DMS114 treated with DMSO at 0.1 percent for 48 hours (cell line): Measurements from ENCODE around the gene ADAMTS19.

Experiments
- DNase-seq: peaks from one replicate; lab custom pipeline; 2025; ENCODE audit not compliant: unreplicated experiment; lab: John Stamatoyannopoulos, UW

Gene ADAMTS19

GRCh38 chr5:129672006-129672405 is 211.9 kb downstream of the ADAMTS19 start:
- no peak for DNase-seq

GRCh38 chr5:129679671-129680070 is 219.6 kb downstream of the ADAMTS19 start:
- no peak for DNase-seq

- DNase-seq = no peak
These were observed 227.8 kb downstream of the ADAMTS19 start for GRCh38 chr5:129687941-129688340.

DNA sequence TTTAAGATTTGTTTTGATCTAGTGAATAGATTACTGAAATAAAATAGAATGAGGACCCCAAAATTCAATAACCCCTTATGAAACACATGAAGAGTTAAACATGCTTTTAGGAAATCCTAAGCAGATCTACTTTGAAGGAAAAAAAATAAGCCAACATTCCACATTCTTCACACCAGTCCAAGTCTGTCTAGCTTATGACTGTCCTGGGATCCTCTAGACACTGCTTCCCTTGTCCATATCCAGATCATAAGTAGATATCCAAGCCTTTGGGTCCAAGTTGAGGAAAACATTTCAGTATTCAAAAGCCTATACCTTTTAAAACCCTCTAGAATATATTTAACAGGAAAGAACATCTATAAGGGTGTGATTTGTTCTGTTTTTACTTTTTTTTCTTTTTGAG is 228.9 kb downstream of the ADAMTS19 start:
- no peak for DNase-seq

DNA sequence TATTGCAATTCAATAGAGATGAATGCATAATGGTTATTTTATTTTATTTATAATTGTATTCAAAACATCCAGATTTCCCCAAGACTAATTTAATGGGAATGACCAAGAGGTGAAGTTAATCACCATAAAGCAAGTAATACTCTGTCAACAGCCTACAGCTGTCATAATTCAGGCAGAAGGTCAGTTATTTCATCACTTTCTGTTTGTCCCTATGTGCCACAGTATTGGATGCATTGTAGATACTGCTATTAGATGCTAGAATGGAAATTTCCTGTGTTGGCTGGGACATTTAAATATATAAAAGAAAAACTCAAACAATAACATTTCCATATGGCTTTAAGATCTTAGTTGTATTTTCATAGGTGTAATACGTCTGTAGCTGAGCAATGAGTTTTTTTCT is 231.1 kb downstream of the ADAMTS19 start:
- DNase-seq = no peak

DNA sequence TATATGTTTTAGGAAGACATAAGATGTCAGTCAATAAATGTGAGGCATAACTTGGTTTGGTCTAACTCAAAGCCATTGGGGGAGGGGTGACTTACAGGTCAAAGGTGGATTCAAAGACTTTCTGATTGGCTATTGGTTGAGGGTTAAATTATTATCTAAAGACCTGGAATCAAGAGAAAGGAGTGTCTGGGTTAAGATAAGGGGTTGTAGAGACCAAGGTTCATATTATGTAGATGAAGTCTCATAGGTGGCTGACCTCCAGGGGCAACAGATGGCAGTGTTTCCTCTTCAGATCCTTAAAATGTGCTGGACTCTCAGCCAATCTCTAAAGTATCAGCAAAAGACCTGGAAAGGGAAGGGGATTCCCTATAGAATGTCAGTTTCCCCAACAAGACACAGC is 236.5 kb downstream of the ADAMTS19 start:
- no peak for DNase-seq

- DNase-seq = no peak
These were observed 238.6 kb downstream of the ADAMTS19 start for GRCh38 chr5:129698661-129699060.

DNA sequence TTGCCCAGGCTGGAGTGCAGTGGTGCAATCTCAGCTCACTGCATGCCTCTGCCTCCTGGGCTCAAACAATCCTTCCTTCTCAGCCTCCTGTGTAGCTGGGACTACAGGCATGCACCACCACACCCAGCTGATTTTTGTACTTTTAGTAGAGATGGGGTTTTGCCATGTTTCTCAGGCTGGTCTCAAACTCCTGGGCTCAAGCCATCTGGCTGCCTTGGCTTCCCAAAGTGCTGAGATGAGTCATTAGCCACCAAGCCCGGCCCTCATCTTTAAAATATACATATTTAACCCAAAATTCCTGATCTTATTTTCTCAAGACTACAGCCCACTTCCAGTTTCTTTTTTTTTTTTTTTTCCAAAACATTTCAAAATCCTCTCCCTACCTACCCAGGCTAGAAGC is 256.1 kb downstream of the ADAMTS19 start:
- DNase-seq = no peak

DNA sequence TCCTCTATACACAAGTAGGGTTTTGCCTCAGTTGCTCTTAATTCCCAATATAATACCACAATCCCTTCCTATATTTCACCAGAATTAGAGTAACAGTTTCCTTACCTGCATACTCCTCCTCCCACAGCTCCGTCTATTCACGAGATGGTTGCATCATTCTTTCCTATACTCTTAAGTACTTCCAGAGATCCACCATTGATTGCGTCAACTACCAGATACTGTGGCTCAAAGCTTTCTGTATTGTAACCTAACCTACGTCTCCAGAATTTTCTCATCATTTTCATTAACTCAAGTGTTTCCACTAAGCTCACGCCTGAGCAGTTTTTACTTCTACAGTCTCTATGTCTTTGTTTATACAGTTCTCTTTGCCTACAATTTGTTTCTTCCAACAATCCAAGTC is 256.6 kb downstream of the ADAMTS19 start:
- DNase-seq = no peak

DNA sequence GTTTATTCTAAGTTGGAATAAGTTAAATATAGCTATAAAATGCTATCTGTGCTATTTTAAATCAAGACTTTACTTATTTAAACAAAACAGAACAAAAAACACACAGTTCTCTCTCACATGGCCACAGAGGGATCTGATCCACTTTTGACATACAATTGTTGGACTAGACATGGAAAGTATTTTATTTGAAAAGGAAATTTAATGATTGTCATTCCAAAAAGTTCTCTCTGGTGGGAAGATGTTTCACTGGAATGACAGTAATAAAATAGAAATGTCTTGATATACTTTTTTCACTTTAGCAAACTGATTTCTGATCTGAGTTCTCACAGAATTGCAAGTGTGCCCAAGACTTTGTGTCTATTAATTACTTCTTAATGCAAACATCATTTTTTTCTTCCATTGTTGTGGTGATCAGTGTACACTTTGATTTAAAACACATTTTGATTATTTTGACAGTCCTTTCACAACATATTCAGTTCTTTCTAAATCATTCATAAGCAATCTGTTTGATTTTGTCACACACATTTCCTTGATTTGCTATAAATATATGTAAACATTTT is 257.7 kb downstream of the ADAMTS19 start:
- no peak for DNase-seq

DNA sequence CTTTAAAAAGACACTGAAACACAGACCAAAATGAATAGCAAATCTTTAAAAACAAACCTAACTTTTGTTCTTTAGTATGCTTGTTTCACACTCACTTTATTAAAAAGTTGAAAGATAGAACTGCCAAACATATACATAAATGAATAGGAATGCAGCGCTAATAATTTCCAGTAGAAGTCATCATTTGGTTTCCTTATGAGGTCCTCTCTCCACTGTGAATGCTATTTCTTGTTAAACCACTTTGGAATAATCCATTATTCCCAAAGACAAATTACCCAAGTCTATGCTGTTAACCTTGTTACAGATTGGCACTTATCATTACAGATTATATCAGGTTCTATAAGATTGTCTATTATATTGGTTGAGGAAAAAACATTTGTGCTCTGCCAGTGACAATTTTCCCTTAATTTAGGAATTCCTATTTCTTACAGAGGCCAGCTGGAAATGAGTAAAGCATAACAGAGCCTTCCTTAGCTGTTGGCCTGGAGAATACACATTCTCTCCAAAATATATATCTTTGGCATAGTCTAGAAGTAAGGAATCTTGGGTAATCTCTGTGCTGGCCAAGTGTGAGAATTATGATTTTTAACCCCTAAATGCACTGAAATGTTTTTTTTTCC is 258.5 kb downstream of the ADAMTS19 start:
- no peak for DNase-seq

- no peak for DNase-seq
These were observed 264.1 kb downstream of the ADAMTS19 start for GRCh38 chr5:129724222-129724621.

- no peak for DNase-seq
These were observed 264.5 kb downstream of the ADAMTS19 start for GRCh38 chr5:129724647-129725046.

DNA sequence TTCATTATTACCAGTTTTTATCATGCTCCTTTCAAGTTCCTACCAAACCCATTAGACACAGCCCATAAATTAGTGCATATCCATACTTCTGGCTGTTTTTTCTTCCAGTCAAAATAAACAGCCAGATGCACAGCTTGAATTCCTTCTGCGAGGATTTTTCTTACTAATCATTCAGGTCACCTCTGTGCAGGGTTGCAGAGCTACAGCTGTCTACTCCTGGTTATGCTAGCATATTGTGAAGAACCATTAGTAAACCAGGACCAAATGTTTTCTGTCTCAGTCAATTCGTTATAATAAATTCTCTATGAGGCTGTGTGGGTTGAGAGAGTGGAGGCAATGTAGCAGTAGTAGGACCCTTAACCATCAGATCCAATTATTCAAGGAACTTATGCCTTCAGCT is 279.7 kb downstream of the ADAMTS19 start:
- no peak for DNase-seq

DNA sequence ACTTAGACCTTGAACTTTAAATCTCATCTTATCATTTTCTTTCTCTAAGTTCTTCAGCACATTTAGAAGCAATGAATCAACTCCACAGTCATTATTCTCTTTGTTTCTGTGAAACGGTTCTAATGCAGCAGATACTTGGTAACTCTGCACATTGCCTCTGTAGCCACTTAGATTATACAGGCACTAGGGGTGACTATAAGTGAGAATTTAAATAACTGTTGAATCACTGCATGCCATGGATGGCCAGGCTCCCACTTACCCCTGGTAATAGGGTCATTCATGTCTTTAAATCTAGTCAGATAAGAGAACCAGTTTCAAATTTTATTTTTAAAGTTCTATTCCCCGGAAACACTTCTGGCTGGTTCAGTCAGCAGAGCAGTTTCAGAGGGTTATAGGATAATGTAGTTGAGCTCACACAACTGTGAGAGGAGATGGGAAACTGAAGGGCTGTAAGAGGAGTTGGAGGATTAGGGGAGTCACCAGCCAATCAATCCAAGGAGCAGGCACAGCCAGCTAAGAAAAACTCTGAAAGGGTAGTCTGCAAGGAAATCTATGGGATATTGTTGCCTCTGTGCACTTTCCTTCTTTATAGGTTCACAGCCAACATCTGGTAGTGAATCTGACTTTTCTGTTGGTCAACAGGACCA is 283.6 kb downstream of the ADAMTS19 start:
- no peak for DNase-seq

GRCh38 chr5:129745997-129746396 is 285.9 kb downstream of the ADAMTS19 start:
- DNase-seq = no peak

DNA sequence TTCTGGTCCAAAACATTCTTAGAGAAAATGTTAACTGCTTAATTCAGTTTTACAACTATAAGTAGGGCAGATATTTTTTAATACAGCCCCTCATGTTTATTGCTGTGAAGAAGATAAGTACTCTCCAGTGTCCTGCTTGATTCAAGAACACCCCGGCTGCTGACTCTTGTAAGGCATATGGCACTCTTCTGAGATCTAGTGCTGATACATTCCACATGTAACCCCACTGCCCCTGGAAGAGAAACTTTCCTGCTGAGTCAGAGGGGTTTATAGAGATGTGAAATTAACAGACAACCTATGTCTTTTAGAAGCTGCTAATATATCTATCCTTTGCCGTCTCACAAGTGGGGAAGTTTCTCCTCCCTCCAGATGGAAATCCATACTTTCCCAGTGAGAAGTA is 286.8 kb downstream of the ADAMTS19 start:
- no peak for DNase-seq

- DNase-seq = no peak
These were observed 287.7 kb downstream of the ADAMTS19 start, which contains the start of gene MINAR2 for GRCh38 chr5:129747572-129748407. Gene MINAR2, plus strand, starts transcription at chr5:129748094. Its CDS starts 97 bp downstream, at chr5:129748191.

DNA sequence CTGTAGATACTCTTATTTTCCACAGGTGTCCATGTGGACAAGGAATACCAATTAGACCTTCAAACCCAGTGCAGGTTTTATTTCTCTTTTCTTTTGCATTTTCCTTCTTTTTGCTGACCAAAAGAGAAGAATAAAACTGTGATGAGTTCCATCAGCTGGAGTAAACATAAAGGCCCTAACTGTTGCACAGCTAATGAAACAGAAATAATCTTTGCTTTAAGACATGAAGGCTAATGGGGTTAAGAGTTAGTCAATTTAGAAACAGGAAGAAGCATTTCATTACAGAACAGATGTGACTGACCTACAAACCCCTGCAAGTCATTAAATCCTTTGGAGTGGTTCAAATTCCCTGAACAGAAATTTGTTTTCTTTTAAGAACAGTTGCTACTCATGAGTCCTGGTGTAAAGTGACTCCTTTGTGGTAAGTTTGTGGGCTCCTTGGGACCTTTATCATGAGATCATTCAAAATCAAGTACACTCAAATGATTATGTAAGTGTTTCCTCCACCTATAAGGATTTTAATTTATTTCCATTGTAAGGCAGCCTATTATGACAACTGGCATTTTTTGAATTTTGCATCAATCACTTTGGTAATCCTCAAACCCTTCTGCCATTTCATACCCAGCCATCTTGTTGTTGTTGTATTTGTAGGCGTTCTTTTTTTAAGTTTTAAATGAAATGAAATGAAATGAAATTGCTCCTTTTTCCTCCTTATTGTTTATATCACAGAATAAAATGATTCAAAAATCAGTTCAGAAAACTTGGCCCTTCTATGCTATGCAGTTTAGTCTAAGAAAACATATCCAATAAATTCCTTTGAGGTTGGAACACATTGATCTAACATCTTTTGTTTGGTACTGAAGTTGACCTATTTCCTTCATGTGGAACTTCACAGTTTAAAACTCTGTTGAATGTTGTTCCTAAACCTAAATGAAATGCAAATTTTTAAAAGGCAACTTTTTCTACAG is 289.1 kb downstream of the ADAMTS19 start:
- no peak for DNase-seq

GRCh38 chr5:129760636-129761325 is 300.7 kb downstream of the ADAMTS19 start:
- DNase-seq = no peak
